Measurements from ENCODE around the gene CRACR2B. TPM values are rescaled to one million over a fixed set of nuclear protein-coding genes. Genes with fewer than 3 reads are reported as not detected.

Gene CRACR2B
- total RNA-seq = 1 to 10 TPM; 2.6 to 2.9 TPM

GRCh38 chr11:827897-828192, at the start of gene CRACR2B:
Gene CRACR2B, plus strand, starts transcription at chr11:827919. Its CDS starts 689 bp downstream, at chr11:828608.
- peak within 1 kb of the TSS; percentile 67 for H3K4me3 Mint-ChIP-seq
- no peak for DNase-seq (ENCODE audit: low spot score)
- peak within 1 kb of the TSS in 1 of 2 donors; percentile 62 for H3K27ac Mint-ChIP-seq
- no peaks in the 10 kb centered on the region for H3K36me3 Mint-ChIP-seq
- H3K27me3 Mint-ChIP-seq = peaks cover 0 to 17% of the 10 kb centered on the region in 2 donors
- ATAC-seq = no peak
- no peaks in the 10 kb centered on the region for H3K9me3 Mint-ChIP-seq
- H3K4me1 Mint-ChIP-seq (ENCODE audit: low read depth in 2 of 2) = peaks cover 10 to 17% of the 10 kb centered on the region in 2 donors

- H3K9me3 Mint-ChIP-seq = no peaks in the 10 kb centered on the region
- ATAC-seq = no peak
- no peaks in the 10 kb centered on the region for H3K27me3 Mint-ChIP-seq
- no peaks in the 10 kb centered on the region for H3K36me3 Mint-ChIP-seq
- H3K27ac Mint-ChIP-seq = no peak overlapping the region
- peaks cover 0 to 15% of the 10 kb centered on the region in 2 donors for H3K4me1 Mint-ChIP-seq (ENCODE audit: low read depth in 2 of 2)
- no peak for DNase-seq (ENCODE audit: low spot score)
- H3K4me3 Mint-ChIP-seq = no peak overlapping the region
Observed at GRCh38 chr11:778976-779954, 48.5 kb upstream of the CRACR2B start.

GRCh38 chr11:779955-780532, 47.7 kb upstream of the CRACR2B start:
- Mint-ChIP-seq H3K27ac (no peak overlapping the region), H3K4me3 (no peak overlapping the region), H3K4me1 (ENCODE audit: low read depth in 2 of 2) (peaks cover 0 to 11% of the 10 kb centered on the region in 2 donors), H3K36me3 (no peaks in the 10 kb centered on the region), H3K9me3 (no peaks in the 10 kb centered on the region), H3K27me3 (no peaks in the 10 kb centered on the region)
- no peak for DNase-seq (ENCODE audit: low spot score)
- ATAC-seq = no peak

- DNase-seq (ENCODE audit: low spot score) (no peak), ATAC-seq (no peak)
- H3K4me1 Mint-ChIP-seq (ENCODE audit: low read depth in 2 of 2) = peaks cover 0 to 6% of the 10 kb centered on the region in 2 donors
- H3K36me3 Mint-ChIP-seq = no peaks in the 10 kb centered on the region
- no peaks in the 10 kb centered on the region for H3K27me3 Mint-ChIP-seq
- no peaks in the 10 kb centered on the region for H3K9me3 Mint-ChIP-seq
- H3K27ac Mint-ChIP-seq = no peak overlapping the region
- H3K4me3 Mint-ChIP-seq = no peak overlapping the region
Observed at GRCh38 chr11:782264-783174, 45.2 kb upstream of the CRACR2B start.

GRCh38 chr11:783581-784015, 44.1 kb upstream of the CRACR2B start:
- Mint-ChIP-seq H3K36me3 (no peaks in the 10 kb centered on the region), H3K4me1 (ENCODE audit: low read depth in 2 of 2) (peaks cover 0 to 6% of the 10 kb centered on the region in 2 donors), H3K4me3 (no peak overlapping the region), H3K9me3 (no peaks in the 10 kb centered on the region), H3K27me3 (no peaks in the 10 kb centered on the region), H3K27ac (no peak overlapping the region)
- ATAC-seq (no peak), DNase-seq (ENCODE audit: low spot score) (no peak)

GRCh38 chr11:786235-787083, 41.3 kb upstream of the CRACR2B start:
- H3K4me1 Mint-ChIP-seq (ENCODE audit: low read depth in 2 of 2) = peaks cover 0 to 6% of the 10 kb centered on the region in 2 donors
- no peaks in the 10 kb centered on the region for H3K9me3 Mint-ChIP-seq
- DNase-seq (ENCODE audit: low spot score) = no peak
- no peaks in the 10 kb centered on the region for H3K27me3 Mint-ChIP-seq
- H3K27ac Mint-ChIP-seq = no peak overlapping the region
- no peak overlapping the region for H3K4me3 Mint-ChIP-seq
- no peak for ATAC-seq
- H3K36me3 Mint-ChIP-seq = no peaks in the 10 kb centered on the region

GRCh38 chr11:787084-787675, 40.5 kb upstream of the CRACR2B start:
- DNase-seq (ENCODE audit: low spot score) (no peak), ATAC-seq (no peak)
- no peak overlapping the region for H3K27ac Mint-ChIP-seq
- no peaks in the 10 kb centered on the region for H3K9me3 Mint-ChIP-seq
- peaks cover 0 to 6% of the 10 kb centered on the region in 2 donors for H3K4me1 Mint-ChIP-seq (ENCODE audit: low read depth in 2 of 2)
- no peaks in the 10 kb centered on the region for H3K27me3 Mint-ChIP-seq
- H3K36me3 Mint-ChIP-seq = no peaks in the 10 kb centered on the region
- H3K4me3 Mint-ChIP-seq = no peak overlapping the region

- no peak overlapping the region for H3K27ac Mint-ChIP-seq
- H3K4me3 Mint-ChIP-seq = no peak overlapping the region
- DNase-seq (ENCODE audit: low spot score) (no peak), ATAC-seq (no peak)
- no peaks in the 10 kb centered on the region for H3K36me3 Mint-ChIP-seq
- H3K4me1 Mint-ChIP-seq (ENCODE audit: low read depth in 2 of 2) = peaks cover 0 to 6% of the 10 kb centered on the region in 2 donors
- no peaks in the 10 kb centered on the region for H3K9me3 Mint-ChIP-seq
- no peaks in the 10 kb centered on the region for H3K27me3 Mint-ChIP-seq
Observed at GRCh38 chr11:788009-788640, 39.6 kb upstream of the CRACR2B start.

- peaks cover 0 to 6% of the 10 kb centered on the region in 2 donors for H3K4me1 Mint-ChIP-seq (ENCODE audit: low read depth in 2 of 2)
- no peak for ATAC-seq
- no peaks in the 10 kb centered on the region for H3K9me3 Mint-ChIP-seq
- H3K36me3 Mint-ChIP-seq = no peaks in the 10 kb centered on the region
- DNase-seq (ENCODE audit: low spot score) = no peak
- H3K4me3 Mint-ChIP-seq = no peak overlapping the region
- H3K27me3 Mint-ChIP-seq = no peaks in the 10 kb centered on the region
- H3K27ac Mint-ChIP-seq = no peak overlapping the region
Observed at GRCh38 chr11:788953-789940, 38.5 kb upstream of the CRACR2B start.

- no peak for DNase-seq (ENCODE audit: low spot score)
- no peak within 1 kb of the TSS for H3K4me3 Mint-ChIP-seq
- no peaks in the 10 kb centered on the region for H3K9me3 Mint-ChIP-seq
- ATAC-seq = peak; percentile 56 to 66
- H3K27me3 Mint-ChIP-seq = no peaks in the 10 kb centered on the region
- no peaks in the 10 kb centered on the region for H3K36me3 Mint-ChIP-seq
- H3K4me1 Mint-ChIP-seq (ENCODE audit: low read depth in 2 of 2) = peaks cover 0 to 6% of the 10 kb centered on the region in 2 donors
- H3K27ac Mint-ChIP-seq = no peak within 1 kb of the TSS
Observed at GRCh38 chr11:789943-790342, 37.8 kb upstream of the CRACR2B start, which contains the start of gene CEND1. Gene CEND1, minus strand, starts transcription at chr11:790090. Its CDS starts 1,514 bp downstream, at chr11:788576.

GRCh38 chr11:790721-791564, 36.8 kb upstream of the CRACR2B start:
- H3K4me3 Mint-ChIP-seq = no peak overlapping the region
- no peak for DNase-seq (ENCODE audit: low spot score)

More at GRCh38 chr11:790721-791564, 36.8 kb upstream of the CRACR2B start:
- no peaks in the 10 kb centered on the region for H3K36me3 Mint-ChIP-seq
- H3K27ac Mint-ChIP-seq = no peak overlapping the region
- peak in 1 of 2 donors; percentile 1 for ATAC-seq
- H3K9me3 Mint-ChIP-seq = no peaks in the 10 kb centered on the region
- H3K27me3 Mint-ChIP-seq = no peaks in the 10 kb centered on the region
- H3K4me1 Mint-ChIP-seq (ENCODE audit: low read depth in 2 of 2) = peaks cover 2 to 6% of the 10 kb centered on the region in 2 donors
